ENCODE data around the gene PSMD1. TPM values are rescaled to one million over a fixed set of nuclear protein-coding genes. Genes with fewer than 3 reads are reported as not detected.

The PSMD1 gene
- total RNA-seq, 1 donor from 2014 or later = 132 TPM

- no peak for TF ChIP-seq EZH2 (IDR thresholded peaks at IDR 0.05)
- no peak for TF ChIP-seq EZH2phosphoT487 (IDR thresholded peaks at IDR 0.05)
- TF ChIP-seq, protein P1, sequence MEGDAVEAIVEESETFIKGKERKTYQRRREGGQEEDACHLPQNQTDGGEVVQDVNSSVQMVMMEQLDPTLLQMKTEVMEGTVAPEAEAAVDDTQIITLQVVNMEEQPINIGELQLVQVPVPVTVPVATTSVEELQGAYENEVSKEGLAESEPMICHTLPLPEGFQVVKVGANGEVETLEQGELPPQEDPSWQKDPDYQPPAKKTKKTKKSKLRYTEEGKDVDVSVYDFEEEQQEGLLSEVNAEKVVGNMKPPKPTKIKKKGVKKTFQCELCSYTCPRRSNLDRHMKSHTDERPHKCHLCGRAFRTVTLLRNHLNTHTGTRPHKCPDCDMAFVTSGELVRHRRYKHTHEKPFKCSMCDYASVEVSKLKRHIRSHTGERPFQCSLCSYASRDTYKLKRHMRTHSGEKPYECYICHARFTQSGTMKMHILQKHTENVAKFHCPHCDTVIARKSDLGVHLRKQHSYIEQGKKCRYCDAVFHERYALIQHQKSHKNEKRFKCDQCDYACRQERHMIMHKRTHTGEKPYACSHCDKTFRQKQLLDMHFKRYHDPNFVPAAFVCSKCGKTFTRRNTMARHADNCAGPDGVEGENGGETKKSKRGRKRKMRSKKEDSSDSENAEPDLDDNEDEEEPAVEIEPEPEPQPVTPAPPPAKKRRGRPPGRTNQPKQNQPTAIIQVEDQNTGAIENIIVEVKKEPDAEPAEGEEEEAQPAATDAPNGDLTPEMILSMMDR (IDR thresholded peaks at IDR 0.05) = no peak
- no peak overlapping the region for H3K27ac ChIP-seq
- H3K36me3 ChIP-seq = no peaks in the 10 kb centered on the region
- Mint-ChIP-seq H3K27me3 (ENCODE audit: insufficient read depth, low read depth) (no peaks in the 10 kb centered on the region), H3K36me3 (peaks cover 20% of the 10 kb centered on the region), H3K27ac (no peak overlapping the region), H3K4me1 (no peaks in the 10 kb centered on the region), H3K4me3 (no peak overlapping the region), H3K9me3 (no peaks in the 10 kb centered on the region)
- H3F3A ChIP-seq (ENCODE audit: low read depth) = no peaks in the 10 kb centered on the region
- no peak overlapping the region for H3K4me2 ChIP-seq
- H3K4me1 ChIP-seq = no peaks in the 10 kb centered on the region
- no peaks in the 10 kb centered on the region for H4K20me1 ChIP-seq (ENCODE audit: low read depth)
- H3K9ac ChIP-seq = no peak overlapping the region
- no peaks in the 10 kb centered on the region for H3K9me3 ChIP-seq (ENCODE audit: low read depth)
- no peak overlapping the region for H3K4me3 ChIP-seq
- no peaks in the 10 kb centered on the region for H3K27me3 ChIP-seq
- H2AFZ ChIP-seq (replicated peaks) = no peak overlapping the region
- no peak for DNase-seq (ENCODE audit: low spot score)
- no peaks in the 10 kb centered on the region for H3K79me2 ChIP-seq (ENCODE audit: low read depth)
These were observed 111.2 kb downstream of the PSMD1 start for GRCh38 chr2:231167745-231168459.

DNA sequence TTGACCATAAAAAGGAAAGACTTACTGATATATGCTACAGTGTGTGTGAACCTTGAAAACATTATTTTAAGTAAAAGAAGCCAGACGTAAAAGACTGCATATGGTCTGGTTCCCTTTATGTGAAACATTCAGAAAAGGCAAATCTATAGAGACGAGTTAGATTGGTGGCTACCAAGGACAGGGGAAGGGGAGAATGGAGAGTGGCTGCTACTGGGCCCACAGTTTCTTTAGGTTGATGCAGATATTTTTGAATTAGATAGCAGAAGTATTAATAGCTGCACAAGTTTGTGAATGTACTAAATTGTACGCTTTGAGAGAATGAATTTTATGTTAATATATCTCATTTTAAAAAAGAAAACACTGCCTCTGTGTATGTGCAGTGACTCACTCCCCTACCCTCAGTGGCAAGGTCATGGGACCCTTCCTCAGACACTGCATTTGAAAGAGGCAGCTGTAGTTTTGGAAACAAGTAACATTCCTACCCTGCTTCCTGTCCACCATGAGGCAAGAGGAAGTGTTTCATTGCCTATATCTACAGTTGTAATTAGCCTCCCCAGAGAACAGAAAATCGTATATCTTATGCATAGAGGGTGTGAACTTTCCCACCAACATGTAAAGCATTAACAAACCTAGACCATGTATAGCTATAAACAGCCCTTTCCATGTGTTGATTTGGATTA lies 111.9 kb downstream of the PSMD1 start:
- H3K36me3 Mint-ChIP-seq = peaks cover 20% of the 10 kb centered on the region

GRCh38 chr2:231169488-231169887 lies 112.8 kb downstream of the PSMD1 start:
- Histone ChIP-seq H3K27me3 (no peaks in the 10 kb centered on the region), H3K79me2 (ENCODE audit: low read depth) (no peaks in the 10 kb centered on the region), H3K4me1 (peaks cover 4% of the 10 kb centered on the region), H3K36me3 (no peaks in the 10 kb centered on the region), H3F3A (ENCODE audit: low read depth) (no peaks in the 10 kb centered on the region), H3K4me3 (no peak overlapping the region), H3K9me3 (ENCODE audit: low read depth) (no peaks in the 10 kb centered on the region), H2AFZ (replicated peaks) (no peak overlapping the region), H4K20me1 (ENCODE audit: low read depth) (no peaks in the 10 kb centered on the region), H3K9ac (no peak overlapping the region), H3K27ac (no peak overlapping the region), H3K4me2 (no peak overlapping the region)
- no peaks in the 10 kb centered on the region for H3K27me3 Mint-ChIP-seq (ENCODE audit: insufficient read depth, low read depth)
- no peak overlapping the region for H3K4me3 Mint-ChIP-seq
- DNase-seq (ENCODE audit: low spot score) = no peak
- TF ChIP-seq EZH2 (IDR thresholded peaks at IDR 0.05) = no peak
- TF ChIP-seq, protein P1 (IDR thresholded peaks at IDR 0.05) = no peak
- no peak for TF ChIP-seq EZH2phosphoT487 (IDR thresholded peaks at IDR 0.05)
- no peaks in the 10 kb centered on the region for H3K9me3 Mint-ChIP-seq
- H3K36me3 Mint-ChIP-seq = peaks cover 20% of the 10 kb centered on the region
- no peaks in the 10 kb centered on the region for H3K4me1 Mint-ChIP-seq
- no peak overlapping the region for H3K27ac Mint-ChIP-seq

More for the DNA sequence above, 111.9 kb downstream of the PSMD1 start:
- no peaks in the 10 kb centered on the region for H3K9me3 ChIP-seq (ENCODE audit: low read depth)
- H3K4me2 ChIP-seq = no peak overlapping the region
- H3K27me3 Mint-ChIP-seq (ENCODE audit: insufficient read depth, low read depth) = no peaks in the 10 kb centered on the region
- no peaks in the 10 kb centered on the region for H3K36me3 ChIP-seq
- DNase-seq (ENCODE audit: low spot score) = no peak
- no peaks in the 10 kb centered on the region for H3F3A ChIP-seq (ENCODE audit: low read depth)
- H3K4me1 ChIP-seq = peaks cover 1% of the 10 kb centered on the region
- no peak overlapping the region for H3K4me3 Mint-ChIP-seq
- H3K4me1 Mint-ChIP-seq = no peaks in the 10 kb centered on the region
- H2AFZ ChIP-seq (replicated peaks) = no peak overlapping the region
- TF ChIP-seq EZH2 (IDR thresholded peaks at IDR 0.05) (no peak), EZH2phosphoT487 (IDR thresholded peaks at IDR 0.05) (no peak)
- TF ChIP-seq, protein P1 (IDR thresholded peaks at IDR 0.05) = no peak
- no peak overlapping the region for H3K4me3 ChIP-seq
- no peaks in the 10 kb centered on the region for H3K9me3 Mint-ChIP-seq
- H3K27ac Mint-ChIP-seq = no peak overlapping the region
- no peaks in the 10 kb centered on the region for H3K27me3 ChIP-seq
- H3K9ac ChIP-seq = no peak overlapping the region
- no peak overlapping the region for H3K27ac ChIP-seq
- H3K79me2 ChIP-seq (ENCODE audit: low read depth) = no peaks in the 10 kb centered on the region
- H4K20me1 ChIP-seq (ENCODE audit: low read depth) = no peaks in the 10 kb centered on the region

All from neural progenitor cell (in vitro differentiated cells).